GM19438 (cell line): Measurements from ENCODE around the gene IQCN.

Experiments
- ATAC-seq: cut with Tn5 transposase; IDR thresholded peaks from one replicate; pipeline ENCODE4 v1.9.1; 2021; ENCODE audit warnings: low read depth; ENCODE audit not compliant: unreplicated experiment

The IQCN gene

DNA sequence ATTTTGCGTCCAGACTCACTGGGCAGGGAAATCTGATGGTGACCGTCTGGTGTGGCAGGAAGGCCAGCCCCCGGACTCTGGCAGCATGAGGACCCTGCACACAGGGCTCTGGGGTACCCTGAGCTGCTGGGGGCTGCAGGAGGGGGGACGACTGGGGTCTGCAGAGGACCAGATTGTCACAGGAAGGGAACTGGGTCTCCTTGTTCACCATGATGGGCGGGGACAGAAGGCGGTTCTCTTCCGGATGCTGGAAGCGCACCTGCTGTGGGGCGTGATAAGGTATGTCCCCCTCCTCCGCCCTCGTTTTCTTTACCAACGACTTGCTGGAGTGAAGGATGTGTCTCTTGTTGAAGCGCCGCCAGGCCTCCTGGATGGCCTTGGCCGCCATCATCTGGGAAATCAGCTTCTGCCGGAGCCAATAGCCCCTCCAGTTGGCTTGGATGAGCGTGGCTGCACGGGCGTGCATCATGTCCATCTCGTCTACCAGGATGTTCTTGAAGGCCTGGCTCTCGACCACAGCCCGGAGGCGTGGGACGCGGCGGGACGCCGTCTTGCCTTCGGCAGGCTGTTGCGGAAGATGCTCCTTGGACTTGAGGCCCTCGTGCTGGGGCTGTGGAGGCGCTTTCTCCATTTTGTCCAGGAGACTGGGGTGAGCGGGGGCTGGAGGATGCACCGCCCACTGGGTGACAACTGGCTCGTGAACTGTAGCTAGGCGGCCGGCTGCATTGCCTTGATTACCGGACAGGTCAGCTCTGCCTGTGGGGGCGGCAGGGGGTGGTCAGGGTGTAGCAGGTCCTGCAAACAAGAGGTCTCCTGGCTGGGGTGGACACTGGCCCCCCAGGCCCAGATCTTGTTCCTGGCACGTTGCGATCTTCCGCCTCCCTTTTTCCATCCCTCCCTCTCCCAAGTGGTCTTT is 7.2 kb downstream of the IQCN start:
- no peak for ATAC-seq

DNA sequence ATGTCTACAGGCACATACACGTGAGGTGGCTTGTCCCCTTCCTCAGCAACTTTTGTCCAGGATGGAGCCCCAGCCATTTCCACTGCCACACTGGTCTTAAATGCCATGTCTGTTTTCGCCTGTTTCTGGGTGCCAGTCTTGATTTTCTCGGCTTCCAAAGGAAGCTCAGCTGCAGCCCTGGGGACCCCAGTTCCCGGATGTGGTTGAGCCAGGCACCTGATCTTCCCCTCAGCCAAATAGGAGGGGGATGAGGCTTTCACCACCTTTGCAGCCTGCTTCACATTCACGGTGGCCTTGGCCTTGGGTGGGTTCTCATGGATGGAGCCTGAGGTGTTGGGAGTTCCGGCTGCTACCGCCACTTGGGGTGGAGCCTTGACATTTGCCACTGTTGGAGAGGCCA is 8.7 kb downstream of the IQCN start:
- ATAC-seq, result no peak

DNA sequence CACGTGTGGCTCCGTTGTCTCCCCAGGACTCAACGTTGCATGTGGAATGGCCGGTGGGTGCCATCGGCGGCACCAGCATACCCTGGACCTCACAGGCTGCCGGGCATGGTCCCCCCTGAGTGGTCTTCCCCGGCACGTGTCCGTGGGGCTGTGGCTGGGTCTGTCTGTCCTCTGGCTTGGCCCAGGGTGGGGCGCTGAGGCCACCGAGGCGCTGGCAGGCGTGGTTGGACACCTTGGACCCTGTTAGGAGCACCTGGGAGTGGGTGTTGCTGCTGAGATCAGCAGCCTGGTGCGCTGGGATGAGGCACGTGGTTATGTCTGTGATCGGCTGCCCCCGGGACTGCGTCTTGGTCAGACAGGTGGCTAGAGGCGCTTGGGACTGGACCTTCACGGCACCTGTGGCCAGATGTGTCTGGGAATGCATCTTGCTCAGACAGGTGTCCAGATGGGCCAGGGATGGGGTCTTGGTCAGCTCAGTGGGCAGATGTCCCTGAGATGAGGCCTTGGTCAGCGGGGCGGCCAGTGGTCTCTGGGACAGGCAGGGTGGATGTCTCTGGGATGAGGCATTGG is 9.2 kb downstream of the IQCN start:
- no peak for ATAC-seq

- no peak for ATAC-seq
Observed at GRCh38 chr19:18264137-18264854, 10.0 kb downstream of the IQCN start.

GRCh38 chr19:18263324-18264136 is 10.7 kb downstream of the IQCN start:
- no peak for ATAC-seq

DNA sequence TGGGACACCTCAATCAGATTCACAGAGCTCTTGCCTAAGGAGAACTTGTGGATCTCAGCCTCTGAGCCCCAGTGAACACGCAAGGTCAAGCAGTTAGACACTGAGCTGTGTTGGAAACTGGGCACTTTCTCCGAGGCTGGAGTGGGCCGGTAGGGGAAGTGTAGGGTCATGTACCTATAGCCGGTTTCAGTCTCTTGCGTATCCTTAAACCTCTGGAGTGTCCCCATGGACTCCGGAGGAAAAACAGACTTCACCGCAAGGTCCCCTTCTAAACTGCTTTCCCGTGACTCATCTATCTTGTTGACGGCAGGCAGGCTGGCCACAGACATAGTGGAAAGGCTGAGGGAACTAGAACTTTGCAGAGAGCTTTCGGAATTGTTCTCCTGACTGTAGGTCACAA is 11.3 kb downstream of the IQCN start:
- no peak for ATAC-seq

- no peak for ATAC-seq
Observed at GRCh38 chr19:18262144-18262543, 12.1 kb downstream of the IQCN start.

DNA sequence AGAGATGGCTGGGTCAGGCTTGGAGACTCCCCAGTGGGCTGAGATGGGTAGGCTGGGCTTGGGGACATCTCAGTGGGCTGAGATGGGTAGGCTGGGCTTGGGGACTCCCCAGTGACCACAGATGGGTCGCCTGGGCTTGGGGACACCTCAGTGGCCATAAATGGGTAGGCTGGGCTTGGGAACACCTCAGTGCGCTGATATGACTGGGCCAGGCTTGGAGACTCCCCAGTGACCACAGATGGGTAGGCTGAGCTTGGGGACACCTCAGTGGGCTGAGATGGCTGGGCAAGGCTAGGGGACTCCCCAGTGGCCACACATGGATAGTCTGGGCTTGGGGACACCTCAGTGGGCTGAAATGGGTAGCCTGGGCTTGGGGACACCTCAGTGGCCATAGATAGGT is 12.8 kb downstream of the IQCN start:
- ATAC-seq, result no peak

DNA sequence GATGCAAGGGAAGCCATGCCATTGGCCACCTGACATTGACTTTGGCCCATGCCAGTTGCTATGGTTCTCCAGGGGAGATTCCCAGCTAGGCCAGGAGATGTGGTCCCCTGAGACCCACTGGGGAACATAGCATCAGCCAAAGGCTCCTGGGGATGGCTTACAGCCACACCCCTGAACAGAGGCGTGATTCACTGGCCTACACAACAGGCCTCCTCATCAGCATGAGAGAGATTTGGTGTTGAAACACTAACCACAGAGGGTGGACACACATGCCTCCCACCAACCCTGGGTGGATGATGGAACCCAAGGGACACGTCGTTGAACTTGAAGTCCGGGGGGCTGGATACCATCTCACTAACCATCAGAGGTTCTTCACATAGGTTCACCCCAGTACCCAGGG is 14.4 kb downstream of the IQCN start:
- no peak for ATAC-seq

DNA sequence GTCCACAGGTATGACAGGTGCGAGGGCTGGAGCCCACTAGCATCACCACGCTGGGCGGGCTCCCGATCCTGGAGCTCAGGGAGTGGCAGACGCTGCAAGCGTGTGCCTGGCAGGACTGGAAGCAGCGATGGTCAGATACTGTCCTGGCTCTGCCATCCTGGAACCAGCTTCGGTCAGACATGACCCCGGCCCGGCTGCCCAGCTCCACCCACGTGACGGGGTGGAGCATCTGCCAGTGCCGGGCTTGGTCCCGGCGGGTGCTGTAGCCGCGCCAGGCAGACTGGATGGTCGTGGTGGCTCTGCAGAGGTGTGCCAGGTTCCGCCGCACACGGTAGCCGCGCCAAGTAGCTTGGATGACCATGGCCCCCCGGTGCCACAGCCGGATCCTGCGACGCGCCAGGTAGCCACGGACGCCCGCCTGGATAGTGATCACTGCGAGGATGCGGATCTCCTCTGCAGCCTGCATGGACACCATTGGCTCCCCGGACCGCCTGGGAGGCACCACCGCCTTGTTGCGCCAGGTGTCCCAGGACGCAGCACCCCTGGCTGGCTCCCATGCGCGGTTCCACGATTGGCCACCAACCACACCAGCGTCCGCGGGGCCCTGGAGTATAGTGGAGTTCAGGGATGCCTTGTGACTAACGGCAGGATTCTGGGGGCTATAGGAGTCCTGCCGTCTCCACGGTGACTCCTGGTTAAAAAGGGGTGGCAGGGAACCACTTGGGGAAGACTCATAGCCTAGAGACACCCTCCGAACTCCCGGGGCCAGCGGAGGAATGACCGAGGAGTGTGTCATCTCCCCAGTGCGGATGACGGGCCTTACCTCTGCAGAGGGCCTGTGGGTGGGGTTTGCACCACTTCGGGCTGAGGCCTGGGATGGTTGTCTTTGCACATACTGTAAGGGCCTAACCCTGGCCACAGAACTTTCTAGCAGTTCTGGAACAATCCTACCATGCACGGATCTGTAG is 16.5 kb downstream of the IQCN start:
- ATAC-seq, result no peak

DNA sequence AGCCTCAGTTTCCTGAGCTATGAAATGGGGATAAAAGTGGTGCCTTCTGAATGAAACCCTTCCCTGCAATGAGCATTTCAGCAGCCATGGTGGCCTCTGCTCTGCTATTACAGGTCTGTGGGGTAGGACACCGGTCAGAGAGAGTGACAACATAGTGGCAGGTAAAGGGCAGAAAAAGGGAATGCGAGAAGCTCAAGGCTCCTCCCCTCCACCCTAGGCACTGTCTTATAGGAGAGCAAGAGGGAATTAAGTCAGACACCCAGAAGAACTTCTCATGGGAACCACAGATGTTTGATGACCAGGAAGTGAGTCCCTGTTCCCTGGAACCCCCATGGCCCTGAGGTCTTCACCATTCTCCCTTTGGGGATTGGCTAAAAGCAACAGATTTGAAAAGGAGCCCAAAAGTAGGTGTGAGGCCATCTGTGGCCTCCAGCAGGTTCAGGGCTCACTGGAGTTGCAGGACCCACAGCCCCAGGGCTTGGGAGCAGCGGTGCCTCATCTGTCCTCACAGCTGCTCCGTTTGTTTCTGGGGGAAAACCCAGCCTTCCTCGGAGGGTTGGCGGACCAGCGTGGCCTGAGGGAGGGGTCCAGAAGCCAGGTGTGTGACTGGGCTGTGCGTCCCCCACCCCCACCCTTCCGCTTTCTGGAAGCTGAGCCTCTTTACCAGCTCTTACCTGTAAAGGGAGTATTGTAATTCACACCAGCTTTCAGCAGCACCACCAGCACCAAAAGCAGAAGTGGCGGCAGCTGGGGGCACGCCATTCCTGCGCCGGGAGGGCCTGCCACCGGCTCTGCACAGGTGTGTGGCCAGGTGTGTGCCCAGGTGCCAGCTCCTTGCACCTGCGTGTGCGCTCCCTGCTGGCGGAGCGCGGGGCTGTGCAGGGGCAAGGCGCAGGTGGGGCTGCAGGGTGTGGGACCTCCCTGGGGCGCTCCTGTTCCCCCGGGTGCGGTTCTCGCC is 19.4 kb downstream of the IQCN start:
- ATAC-seq, result no peak

GRCh38 chr19:18253716-18254115 is 20.5 kb downstream of the IQCN start:
- ATAC-seq, result no peak

DNA sequence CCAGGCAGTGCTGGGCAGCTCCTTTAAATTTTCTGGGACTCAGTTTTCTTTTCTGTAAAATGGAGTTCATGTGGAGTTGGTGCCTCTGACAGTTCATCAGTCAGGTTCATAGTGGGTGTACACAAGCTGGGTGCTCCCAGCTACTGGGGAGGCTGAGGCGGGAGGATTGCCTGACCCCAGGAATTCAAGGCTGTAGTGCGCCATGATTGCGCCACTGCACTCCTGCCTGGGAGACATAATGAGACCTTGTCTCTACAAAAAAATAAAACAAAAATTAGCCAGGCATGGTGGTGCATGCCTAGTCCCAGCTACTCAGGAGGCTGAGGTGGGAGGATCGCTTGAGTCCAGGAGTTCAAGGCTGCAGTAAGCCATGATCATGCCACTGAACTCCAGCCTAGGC is 21.1 kb downstream of the IQCN start:
- no peak for ATAC-seq

GRCh38 chr19:18252370-18252717 is 21.9 kb downstream of the IQCN start:
- ATAC-seq, result no peak

DNA sequence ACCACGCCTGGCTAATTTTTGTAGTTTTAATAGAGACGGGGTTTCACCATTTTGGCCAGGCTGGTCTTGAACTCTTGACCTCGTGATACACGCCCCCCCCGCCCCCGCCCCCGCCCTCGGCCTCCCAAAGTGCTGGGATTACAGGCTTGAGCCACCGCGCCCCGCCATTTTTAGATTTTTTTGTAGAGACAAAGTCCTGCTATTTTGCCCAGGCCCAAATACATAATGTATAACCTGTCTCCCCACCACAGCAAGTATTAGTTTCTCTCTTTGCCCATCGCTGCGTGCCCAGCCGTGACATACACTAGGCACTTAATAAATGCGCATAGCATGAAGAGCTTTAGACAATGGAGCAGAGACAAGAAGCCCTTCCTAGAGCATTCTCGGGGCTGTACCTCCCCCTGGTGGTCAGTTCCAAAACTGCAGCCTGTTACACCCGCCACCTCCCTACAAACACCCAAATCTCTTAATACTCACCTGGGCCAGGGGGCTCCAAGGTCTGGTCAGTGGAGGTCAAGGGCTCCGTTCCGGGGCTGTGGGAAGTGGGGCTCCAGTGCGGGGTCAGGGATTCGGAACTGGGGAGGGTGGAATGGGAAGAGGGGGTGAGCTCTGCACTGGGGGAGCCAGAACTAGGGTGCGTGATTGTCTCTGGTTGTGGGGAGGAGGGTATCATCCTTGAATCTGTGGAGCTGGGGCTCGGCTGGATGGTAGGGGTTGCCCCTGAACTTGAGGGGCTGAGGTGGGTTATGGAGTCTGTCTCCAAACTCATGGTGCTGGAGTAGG is 22.5 kb downstream of the IQCN start:
- no peak for ATAC-seq

DNA sequence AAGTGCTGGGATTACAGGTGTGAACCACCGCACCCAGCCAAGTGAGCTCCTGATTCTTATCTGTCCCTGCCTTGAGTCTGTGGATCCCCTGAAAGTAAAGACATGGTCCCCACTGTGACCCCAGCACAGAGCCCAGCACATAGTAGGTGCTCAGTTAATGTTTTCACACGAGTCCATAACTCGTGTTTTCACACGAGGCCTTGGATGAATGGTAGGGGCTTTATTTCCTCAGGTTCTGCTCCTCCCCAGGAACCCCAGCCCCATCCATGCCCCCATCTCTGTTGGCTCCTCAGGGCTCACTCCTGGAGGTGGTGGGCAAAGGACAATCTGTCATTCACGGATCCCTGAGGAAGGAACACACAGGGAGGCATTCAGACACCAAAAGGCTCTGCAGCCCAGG is 24.4 kb downstream of the IQCN start:
- ATAC-seq, result no peak

DNA sequence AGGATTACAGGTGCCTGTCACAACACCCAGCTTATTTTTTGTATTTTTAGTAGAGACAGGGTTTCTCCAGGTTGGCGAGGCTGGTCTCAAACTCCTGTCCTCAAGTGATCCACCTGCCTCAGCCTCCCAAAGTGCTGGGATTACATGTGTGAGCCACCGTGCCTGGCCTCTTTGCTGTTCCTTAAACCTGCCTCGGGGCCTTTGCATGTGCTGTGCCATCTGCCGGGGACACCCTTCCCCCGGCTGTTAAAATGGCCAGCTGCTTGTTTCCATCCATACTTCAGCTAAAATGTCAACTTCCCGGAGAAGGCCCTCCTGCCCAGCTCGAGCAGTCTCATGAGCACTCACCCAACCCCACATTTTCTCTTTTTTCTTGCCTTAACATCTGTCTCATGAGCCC is 29.0 kb downstream of the IQCN start:
- ATAC-seq, result no peak

DNA sequence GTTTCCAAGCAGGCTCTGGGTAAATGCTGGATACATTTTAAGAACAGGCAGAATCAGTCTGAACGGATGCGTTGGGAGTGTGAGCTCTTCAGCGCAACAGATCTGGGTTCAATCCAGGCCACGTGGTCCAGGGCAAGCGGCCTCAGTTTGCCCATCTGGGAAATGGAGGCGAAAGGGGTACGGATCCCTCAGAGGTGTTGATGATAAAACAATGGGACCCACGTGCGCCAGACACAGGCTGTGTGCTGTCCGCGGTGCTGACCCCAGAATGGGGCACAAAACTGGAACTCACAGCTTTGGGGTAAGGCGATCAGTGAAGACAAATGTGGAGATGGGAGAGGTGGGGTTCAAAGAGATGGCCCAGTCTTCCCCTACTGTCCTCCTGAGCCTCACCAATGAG is 34.9 kb downstream of the IQCN start:
- ATAC-seq, result no peak
